ENCODE data around the gene PIK3CD. TPM values are rescaled to one million over a fixed set of nuclear protein-coding genes. Genes with fewer than 3 reads are reported as not detected.

PIK3CD gene
- total RNA-seq, 2 experiments from 2014 or later: 13.6 to 37.1 TPM

GRCh38 chr1:9657521-9658032 is 6.0 kb downstream of the PIK3CD start:
- TF ChIP-seq EZH2phosphoT487 (IDR thresholded peaks at IDR 0.05; ENCODE audit: borderline replicate concordance, low read depth, low read length) (no peak), CTCF (conservative IDR thresholded peaks at IDR 0.05; ENCODE audit: low read length) (no peak)
- no peak for DNase-seq (ENCODE audit: low spot score)
- no peak overlapping the region for H3K4me2 ChIP-seq (ENCODE audit: low read length)
- no peaks in the 10 kb centered on the region for H3K9me3 ChIP-seq (ENCODE audit: low read length)
- no peak overlapping the region for H3K4me3 ChIP-seq (ENCODE audit: low read depth, low read length, poor library complexity, severe bottlenecking)
- no peaks in the 10 kb centered on the region for H4K20me1 ChIP-seq (ENCODE audit: insufficient read depth, low read length)
- no peaks in the 10 kb centered on the region for H3K9me2 ChIP-seq (ENCODE audit: insufficient read depth, low read length)
- no peaks in the 10 kb centered on the region for H3K36me3 ChIP-seq (ENCODE audit: insufficient read depth, low read length)
- no peaks in the 10 kb centered on the region for H3K79me2 ChIP-seq (ENCODE audit: insufficient read depth, low read depth, low read length)
- intact Hi-C loops (cut with micrococcal nuclease; ENCODE audit: unreplicated experiment): no loop called here
- BruUV-seq (replicated peaks): no TSS peak
- ChIA-PET POLR2A (interaction anchor here (0.7 kb wide), 1 partner anchor 11 kb away, joined by 8 read pairs; no protein-coding TSS in a partner anchor), CTCF (ENCODE audit: unreplicated experiment) (no interaction called here)
- peaks cover 36% of the 10 kb centered on the region for H3K4me1 ChIP-seq (ENCODE audit: insufficient read depth, low read length, poor library complexity, severe bottlenecking)
- no peak overlapping the region for H2AFZ ChIP-seq (ENCODE audit: low read length)
- H3K27ac ChIP-seq (ENCODE audit: low read depth, low read length, poor library complexity, severe bottlenecking): no peak overlapping the region

- H4K20me1 ChIP-seq (ENCODE audit: insufficient read depth, low read length): no peaks in the 10 kb centered on the region
- DNase-seq (ENCODE audit: low spot score): no peak
- BruUV-seq (replicated peaks): no TSS peak
- ChIA-PET POLR2A (interaction anchor here (0.7 kb wide), 1 partner anchor 10 kb away, joined by 8 read pairs; no protein-coding TSS in a partner anchor), CTCF (ENCODE audit: unreplicated experiment) (no interaction called here)
- TF ChIP-seq EZH2phosphoT487 (IDR thresholded peaks at IDR 0.05; ENCODE audit: borderline replicate concordance, low read depth, low read length) (no peak), CTCF (conservative IDR thresholded peaks at IDR 0.05; ENCODE audit: low read length) (no peak)
- H3K9me2 ChIP-seq (ENCODE audit: insufficient read depth, low read length): no peaks in the 10 kb centered on the region
- H3K4me3 ChIP-seq (ENCODE audit: low read depth, low read length, poor library complexity, severe bottlenecking): no peak overlapping the region
- H3K4me2 ChIP-seq (ENCODE audit: low read length): no peak overlapping the region
- H3K9me3 ChIP-seq (ENCODE audit: low read length): no peaks in the 10 kb centered on the region
- no peak overlapping the region for H3K27ac ChIP-seq (ENCODE audit: low read depth, low read length, poor library complexity, severe bottlenecking)
- no peaks in the 10 kb centered on the region for H3K36me3 ChIP-seq (ENCODE audit: insufficient read depth, low read length)
- H2AFZ ChIP-seq (ENCODE audit: low read length): no peak overlapping the region
- intact Hi-C loops (cut with micrococcal nuclease; ENCODE audit: unreplicated experiment): no loop called here
- no peaks in the 10 kb centered on the region for H3K79me2 ChIP-seq (ENCODE audit: insufficient read depth, low read depth, low read length)
- peaks cover 30% of the 10 kb centered on the region for H3K4me1 ChIP-seq (ENCODE audit: insufficient read depth, low read length, poor library complexity, severe bottlenecking)
Observed at GRCh38 chr1:9658199-9658598, 6.7 kb downstream of the PIK3CD start.

GRCh38 chr1:9659328-9659727 is 7.8 kb downstream of the PIK3CD start:
- no TSS peak for BruUV-seq (replicated peaks)
- ChIA-PET POLR2A (interaction anchor here (0.6 kb wide), 2 partner anchors 49 to 467 kb away, joined by 3 to 7 read pairs; no protein-coding TSS in a partner anchor), CTCF (ENCODE audit: unreplicated experiment) (no interaction called here)
- H2AFZ ChIP-seq (ENCODE audit: low read length): no peak overlapping the region
- peaks cover 18% of the 10 kb centered on the region for H3K4me1 ChIP-seq (ENCODE audit: insufficient read depth, low read length, poor library complexity, severe bottlenecking)
- H3K36me3 ChIP-seq (ENCODE audit: insufficient read depth, low read length): no peaks in the 10 kb centered on the region
- no peak overlapping the region for H3K27ac ChIP-seq (ENCODE audit: low read depth, low read length, poor library complexity, severe bottlenecking)
- no peaks in the 10 kb centered on the region for H3K79me2 ChIP-seq (ENCODE audit: insufficient read depth, low read depth, low read length)
- no peak for TF ChIP-seq CTCF (conservative IDR thresholded peaks at IDR 0.05; ENCODE audit: low read length)
- no peaks in the 10 kb centered on the region for H3K9me2 ChIP-seq (ENCODE audit: insufficient read depth, low read length)
- intact Hi-C loops (cut with micrococcal nuclease; ENCODE audit: unreplicated experiment): no loop called here
- no peak overlapping the region for H3K4me3 ChIP-seq (ENCODE audit: low read depth, low read length, poor library complexity, severe bottlenecking)
- no peak for DNase-seq (ENCODE audit: low spot score)
- no peak overlapping the region for H3K4me2 ChIP-seq (ENCODE audit: low read length)
- no peaks in the 10 kb centered on the region for H4K20me1 ChIP-seq (ENCODE audit: insufficient read depth, low read length)
- no peaks in the 10 kb centered on the region for H3K9me3 ChIP-seq (ENCODE audit: low read length)
